Loucy (cell line): ENCODE data around the gene ENTPD6.

Experiments
- H2AFZ ChIP-seq: fragments of 200-600 bp; sonication (generic); 2 replicates; pipeline ENCODE4 v1.6.0; 2016; ENCODE audit warnings: antibody characterized with exemption, mild to moderate bottlenecking, low read length, moderate library complexity
- H3F3A ChIP-seq: fragments of 200-600 bp; 2 replicates; pipeline ENCODE4 v1.6.0; 2016; ENCODE audit warnings: antibody characterized with exemption, low read depth, mild to moderate bottlenecking
- H3K27me3 ChIP-seq: fragments of 200-600 bp; sonication (generic); 2 replicates; pipeline ENCODE4 v1.6.1; 2014; ENCODE audit warnings: low read length, mild to moderate bottlenecking; ENCODE audit not compliant: insufficient read depth, poor library complexity, severe bottlenecking
- H3K36me3 ChIP-seq: fragments of 200-600 bp; sonication (generic); 2 replicates; pipeline ENCODE4 v1.6.1; 2016; ENCODE audit warnings: low read length; ENCODE audit not compliant: insufficient read depth
- H3K4me1 ChIP-seq: fragments of 200-600 bp; sonication (generic); 2 replicates; pipeline ENCODE4 v1.5.1; 2014; ENCODE audit warnings: low read length, mild to moderate bottlenecking; ENCODE audit not compliant: insufficient read depth, poor library complexity, severe bottlenecking
- H3K4me2 ChIP-seq: fragments of 200-600 bp; sonication (generic); 2 replicates; pipeline ENCODE4 v1.6.0; 2014; ENCODE audit warnings: antibody characterized with exemption, low read length, low read depth, mild to moderate bottlenecking; ENCODE audit not compliant: poor library complexity, severe bottlenecking
- H3K4me3 ChIP-seq: fragments of 200-600 bp; sonication (generic); 2 replicates; pipeline ENCODE4 v1.5.1; 2014; ENCODE audit warnings: low read length, mild to moderate bottlenecking, mixed read lengths; ENCODE audit not compliant: poor library complexity, severe bottlenecking
- H3K79me2 ChIP-seq: fragments of 200-600 bp; sonication (generic); 2 replicates; pipeline ENCODE4 v1.6.1; 2014; ENCODE audit warnings: low read length; ENCODE audit not compliant: insufficient read depth
- H3K9ac ChIP-seq: fragments of 200-600 bp; sonication (generic); 2 replicates; pipeline ENCODE4 v1.6.0; 2014; ENCODE audit warnings: mild to moderate bottlenecking, low read depth, low read length, moderate library complexity; ENCODE audit not compliant: poor library complexity, severe bottlenecking
- H3K9me2 ChIP-seq: fragments of 200-600 bp; sonication (generic); replicated peaks from 2 replicates; pipeline ENCODE4 v1.6.1; 2016; ENCODE audit warnings: low read depth, low read length, mixed read lengths
- H3K9me3 ChIP-seq: fragments of 200-600 bp; sonication (generic); 2 replicates; pipeline ENCODE4 v1.6.1; 2014; ENCODE audit warnings: mild to moderate bottlenecking, antibody characterized with exemption, low read length, low read depth; ENCODE audit not compliant: insufficient read depth
- H4K20me1 ChIP-seq: fragments of 200-600 bp; sonication (generic); 2 replicates; pipeline ENCODE4 v1.6.0; 2014; ENCODE audit warnings: antibody characterized with exemption, low read length, mild to moderate bottlenecking; ENCODE audit not compliant: insufficient read depth, poor library complexity, severe bottlenecking
- EZH2phosphoT487 ChIP-seq: fragments of 200-600 bp; IDR thresholded peaks from 2 replicates; pipeline ENCODE4 v1.6.1; 2018; ENCODE audit warnings: antibody characterized with exemption, mild to moderate bottlenecking, moderate library complexity, borderline replicate concordance
- TF ChIP-seq, protein P1 (sequence below): fragments of 200-600 bp; sonication (generic); conservative IDR thresholded peaks from 2 replicates; pipeline ENCODE4 v1.5.1; 2014; ENCODE audit warnings: mild to moderate bottlenecking, antibody characterized with exemption, low read length

ENTPD6 gene

DNA sequence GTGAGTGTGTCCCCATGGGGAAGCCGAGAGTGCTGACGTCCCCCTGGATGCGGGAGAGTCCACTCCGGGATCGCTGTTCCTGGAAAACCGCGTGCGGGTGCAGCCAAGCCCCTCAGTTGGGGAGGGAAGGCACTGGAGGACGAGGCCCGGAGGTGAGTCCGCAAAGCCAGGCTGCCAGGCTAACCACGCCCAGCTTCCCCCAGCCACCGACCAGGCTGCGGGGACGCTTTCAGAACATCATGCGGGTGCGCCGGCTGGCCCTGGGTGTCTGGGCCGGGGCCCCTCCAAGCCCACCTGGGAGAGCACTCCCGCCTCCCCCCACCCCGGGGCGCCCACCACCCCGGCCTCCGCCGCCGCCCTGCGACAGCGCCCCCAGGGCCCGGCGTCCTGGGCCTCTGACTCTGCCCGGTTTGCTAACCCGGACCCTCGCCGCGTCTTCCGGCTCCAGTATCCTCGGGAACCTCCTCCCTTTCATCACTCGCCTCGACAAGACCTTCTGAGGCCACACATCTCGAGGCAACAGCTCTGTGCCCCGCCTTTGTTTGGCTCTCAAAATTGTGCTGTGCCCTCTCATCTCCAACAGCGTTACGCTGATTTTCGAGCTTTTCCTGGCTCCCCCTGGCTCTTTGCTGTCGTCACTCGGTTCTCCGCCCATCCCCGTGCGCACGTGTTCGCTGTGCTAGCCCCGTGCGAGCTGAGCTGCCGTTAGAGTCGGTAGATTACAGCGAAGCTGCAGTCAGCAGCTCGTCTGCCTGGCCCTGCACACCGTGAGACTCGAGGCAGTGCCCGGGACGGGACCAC, 47.1 kb upstream of the ENTPD6 start:
- H3K9ac ChIP-seq: no peak overlapping the region
- H3K36me3 ChIP-seq: no peaks in the 10 kb centered on the region
- H2AFZ ChIP-seq: no peak overlapping the region
- no peak overlapping the region for H3K4me3 ChIP-seq
- TF ChIP-seq EZH2phosphoT487: no peak
- TF ChIP-seq, protein P1, sequence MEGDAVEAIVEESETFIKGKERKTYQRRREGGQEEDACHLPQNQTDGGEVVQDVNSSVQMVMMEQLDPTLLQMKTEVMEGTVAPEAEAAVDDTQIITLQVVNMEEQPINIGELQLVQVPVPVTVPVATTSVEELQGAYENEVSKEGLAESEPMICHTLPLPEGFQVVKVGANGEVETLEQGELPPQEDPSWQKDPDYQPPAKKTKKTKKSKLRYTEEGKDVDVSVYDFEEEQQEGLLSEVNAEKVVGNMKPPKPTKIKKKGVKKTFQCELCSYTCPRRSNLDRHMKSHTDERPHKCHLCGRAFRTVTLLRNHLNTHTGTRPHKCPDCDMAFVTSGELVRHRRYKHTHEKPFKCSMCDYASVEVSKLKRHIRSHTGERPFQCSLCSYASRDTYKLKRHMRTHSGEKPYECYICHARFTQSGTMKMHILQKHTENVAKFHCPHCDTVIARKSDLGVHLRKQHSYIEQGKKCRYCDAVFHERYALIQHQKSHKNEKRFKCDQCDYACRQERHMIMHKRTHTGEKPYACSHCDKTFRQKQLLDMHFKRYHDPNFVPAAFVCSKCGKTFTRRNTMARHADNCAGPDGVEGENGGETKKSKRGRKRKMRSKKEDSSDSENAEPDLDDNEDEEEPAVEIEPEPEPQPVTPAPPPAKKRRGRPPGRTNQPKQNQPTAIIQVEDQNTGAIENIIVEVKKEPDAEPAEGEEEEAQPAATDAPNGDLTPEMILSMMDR: no peak
- no peaks in the 10 kb centered on the region for H3K79me2 ChIP-seq
- H4K20me1 ChIP-seq: no peaks in the 10 kb centered on the region
- no peaks in the 10 kb centered on the region for H3F3A ChIP-seq
- no peaks in the 10 kb centered on the region for H3K9me2 ChIP-seq
- H3K4me2 ChIP-seq: no peak overlapping the region
- H3K27me3 ChIP-seq: no peaks in the 10 kb centered on the region
- H3K4me1 ChIP-seq: no peaks in the 10 kb centered on the region
- H3K9me3 ChIP-seq: no peaks in the 10 kb centered on the region

DNA sequence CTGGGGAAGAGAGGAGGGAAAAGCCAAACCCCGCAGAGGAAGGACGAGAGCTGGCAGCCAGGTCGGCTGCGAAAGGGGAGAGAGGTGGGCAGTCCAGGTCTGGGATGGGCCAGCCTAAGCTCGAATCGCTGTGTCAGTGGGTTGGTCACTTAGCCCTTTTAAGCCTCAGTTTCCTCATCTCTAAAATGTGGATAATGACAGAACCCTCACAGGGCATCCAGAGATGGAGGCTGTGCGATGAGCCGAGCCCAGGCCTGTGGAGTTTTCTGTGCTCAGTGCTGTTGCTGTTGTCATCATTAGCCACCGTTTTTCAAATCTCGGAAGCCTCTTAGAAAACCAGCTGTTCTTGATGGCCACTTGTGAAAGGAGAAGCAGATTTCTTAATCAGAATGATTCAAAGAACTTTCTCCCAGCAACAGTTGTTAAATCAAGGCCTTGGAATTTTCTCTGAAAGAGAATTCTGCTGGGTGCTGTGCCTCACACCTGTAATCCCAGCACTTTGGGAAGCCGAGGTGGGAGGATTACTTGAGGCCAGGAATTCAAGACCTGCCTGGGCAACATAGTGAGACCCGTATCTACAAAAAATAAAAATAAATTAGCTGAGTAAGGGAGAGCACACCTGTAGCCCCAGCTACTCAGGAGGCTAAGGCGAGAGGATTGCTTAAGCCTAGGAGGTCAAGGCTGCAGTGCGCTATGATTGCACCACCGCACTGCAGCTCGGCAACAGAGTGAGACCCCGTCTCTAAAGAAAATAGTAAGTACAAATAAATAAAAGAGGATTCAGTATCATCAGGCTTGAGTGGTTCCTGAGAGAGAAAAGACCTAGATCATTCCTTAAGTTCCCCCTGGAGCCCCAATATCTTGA, 46.3 kb upstream of the ENTPD6 start:
- Histone ChIP-seq H3K79me2 (no peaks in the 10 kb centered on the region), H3K36me3 (no peaks in the 10 kb centered on the region), H3F3A (no peaks in the 10 kb centered on the region), H3K4me2 (no peak overlapping the region), H3K4me1 (no peaks in the 10 kb centered on the region), H3K9me2 (no peaks in the 10 kb centered on the region), H4K20me1 (no peaks in the 10 kb centered on the region), H3K9ac (no peak overlapping the region), H3K9me3 (no peaks in the 10 kb centered on the region), H3K27me3 (no peaks in the 10 kb centered on the region), H3K4me3 (no peak overlapping the region), H2AFZ (no peak overlapping the region)
- TF ChIP-seq, protein P1: no peak
- TF ChIP-seq EZH2phosphoT487: no peak

DNA sequence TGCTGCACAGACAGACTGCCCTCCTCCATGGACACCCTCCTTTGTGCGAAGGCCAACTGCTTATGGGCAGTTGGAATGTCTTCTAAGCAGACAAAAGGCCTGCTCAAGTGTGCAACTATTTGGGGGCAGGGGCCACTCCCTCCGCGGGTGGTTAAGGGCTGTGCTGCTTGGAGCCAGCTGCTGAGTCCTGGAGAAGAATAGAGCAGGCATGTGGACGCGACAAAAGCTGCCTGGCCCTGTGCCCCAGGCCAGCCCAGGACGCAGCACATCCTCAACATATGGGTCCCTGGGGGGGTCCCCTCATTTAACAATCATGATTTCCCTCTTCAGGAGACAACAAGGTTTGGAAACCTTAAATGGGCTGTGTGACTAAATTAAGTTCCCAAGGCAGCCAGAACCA, 45.5 kb upstream of the ENTPD6 start:
- H2AFZ ChIP-seq: no peak overlapping the region
- no peak overlapping the region for H3K9ac ChIP-seq
- H3K9me3 ChIP-seq: no peaks in the 10 kb centered on the region
- H3K9me2 ChIP-seq: no peaks in the 10 kb centered on the region
- H4K20me1 ChIP-seq: no peaks in the 10 kb centered on the region
- no peak overlapping the region for H3K4me2 ChIP-seq
- H3K79me2 ChIP-seq: no peaks in the 10 kb centered on the region
- no peaks in the 10 kb centered on the region for H3K4me1 ChIP-seq
- no peaks in the 10 kb centered on the region for H3F3A ChIP-seq
- H3K4me3 ChIP-seq: no peak overlapping the region
- no peak for TF ChIP-seq EZH2phosphoT487
- TF ChIP-seq, protein P1: no peak
- H3K36me3 ChIP-seq: no peaks in the 10 kb centered on the region
- H3K27me3 ChIP-seq: no peaks in the 10 kb centered on the region
